GM12874 (cell line): ENCODE data around the gene MXRA8.

Experiments
- CTCF ChIP-seq: IDR thresholded peaks from 2 replicates; pipeline ENCODE4 v1.5.1; 2011; ENCODE audit warnings: low read depth, mild to moderate bottlenecking, control low read depth, low read length, moderate library complexity; ENCODE audit not compliant: insufficient read depth

MXRA8 gene

GRCh38 chr1:1336931-1337792 is 21.2 kb downstream of the MXRA8 start:
- TF ChIP-seq CTCF: no peak

DNA sequence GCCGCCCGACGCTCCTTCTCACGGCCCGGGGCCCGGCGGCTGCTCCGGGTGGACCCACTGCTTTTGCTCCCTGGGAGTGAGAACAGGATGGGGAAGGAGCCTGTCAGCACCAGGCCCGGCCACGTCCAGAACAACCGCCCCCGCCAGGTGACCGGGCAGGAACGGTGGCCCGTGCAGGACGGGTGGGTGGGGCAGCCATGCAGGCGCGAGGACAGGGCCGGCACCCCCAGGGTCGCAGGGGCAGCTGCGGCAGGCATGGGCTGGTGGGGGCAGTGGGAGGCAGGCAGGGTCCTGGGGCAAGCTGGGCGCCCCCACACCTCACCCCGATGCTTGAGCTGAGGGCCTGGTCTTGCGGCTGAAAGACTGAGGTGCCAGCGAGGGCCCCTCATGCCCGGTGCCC is 21.9 kb downstream of the MXRA8 start:
- no peak for TF ChIP-seq CTCF

GRCh38 chr1:1335792-1336248 is 22.5 kb downstream of the MXRA8 start:
- no peak for TF ChIP-seq CTCF

- TF ChIP-seq CTCF: no peak
Observed at GRCh38 chr1:1335283-1335682, 23.1 kb downstream of the MXRA8 start.

GRCh38 chr1:1334835-1335234 is 23.5 kb downstream of the MXRA8 start:
- TF ChIP-seq CTCF: no peak

DNA sequence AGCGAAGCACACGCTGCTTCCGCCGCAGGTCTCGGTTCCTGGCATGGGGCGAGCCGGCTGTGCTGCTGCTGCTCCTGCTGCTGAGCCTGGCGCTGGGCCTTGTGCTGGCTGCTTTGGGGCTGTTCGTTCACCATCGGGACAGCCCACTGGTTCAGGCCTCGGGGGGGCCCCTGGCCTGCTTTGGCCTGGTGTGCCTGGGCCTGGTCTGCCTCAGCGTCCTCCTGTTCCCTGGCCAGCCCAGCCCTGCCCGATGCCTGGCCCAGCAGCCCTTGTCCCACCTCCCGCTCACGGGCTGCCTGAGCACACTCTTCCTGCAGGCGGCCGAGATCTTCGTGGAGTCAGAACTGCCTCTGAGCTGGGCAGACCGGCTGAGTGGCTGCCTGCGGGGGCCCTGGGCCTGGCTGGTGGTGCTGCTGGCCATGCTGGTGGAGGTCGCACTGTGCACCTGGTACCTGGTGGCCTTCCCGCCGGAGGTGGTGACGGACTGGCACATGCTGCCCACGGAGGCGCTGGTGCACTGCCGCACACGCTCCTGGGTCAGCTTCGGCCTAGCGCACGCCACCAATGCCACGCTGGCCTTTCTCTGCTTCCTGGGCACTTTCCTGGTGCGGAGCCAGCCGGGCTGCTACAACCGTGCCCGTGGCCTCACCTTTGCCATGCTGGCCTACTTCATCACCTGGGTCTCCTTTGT is 24.7 kb downstream of the MXRA8 start:
- no peak for TF ChIP-seq CTCF

GRCh38 chr1:1332774-1333480 is 25.4 kb downstream of the MXRA8 start:
- TF ChIP-seq CTCF: no peak
